GM12878 (cell line): ENCODE measurements around the gene ALCAM. TPM values are rescaled to one million over a fixed set of nuclear protein-coding genes. Genes with fewer than 3 reads are reported as not detected.

Experiments used
- ASH2L ChIP-seq: fragments of 300-600, 200-600 bp; sonication (generic); IDR thresholded peaks from 2 replicates; pipeline ENCODE4 v1.6.1; 2017; ENCODE audit warnings: low read depth, mild to moderate bottlenecking, borderline replicate concordance
- ATF7 ChIP-seq: fragments of 450-650 bp; IDR thresholded peaks from 2 replicates; pipeline ENCODE4 v1.6.1; 2016; ENCODE audit warnings: low read depth, mild to moderate bottlenecking
- BCL11A ChIP-seq: IDR thresholded peaks from 2 replicates; pipeline ENCODE4 v1.6.1; 2011; ENCODE audit warnings: low read depth, low read length
- BCL3 ChIP-seq: IDR thresholded peaks from 2 replicates; pipeline ENCODE4 v1.6.1; 2011; ENCODE audit warnings: borderline replicate concordance, low read depth, mild to moderate bottlenecking, moderate library complexity, low read length; ENCODE audit not compliant: insufficient read depth, poor library complexity, severe bottlenecking
- CHD2 ChIP-seq: IDR thresholded peaks from 2 replicates; pipeline ENCODE4 v1.6.1; 2011; ENCODE audit warnings: low read depth, low read length, improper control_type of control experiment, borderline replicate concordance
- E4F1 ChIP-seq: fragments of 450-650 bp; IDR thresholded peaks from 2 replicates; pipeline ENCODE4 v1.6.1; 2018; ENCODE audit warnings: borderline replicate concordance, mild to moderate bottlenecking; ENCODE audit not compliant: partially characterized antibody
- EP300 ChIP-seq, 2 experiments: fragments of 150-350 bp in 1 of 2; IDR thresholded peaks; 2 replicates each; pipeline ENCODE4 v1.6.1; 2011 to 2012; ENCODE audit warnings: low read depth in 2 of 2, low read length in 2 of 2, borderline replicate concordance in 1 of 2, improper control_type of control experiment in 1 of 2, inconsistent platforms in 1 of 2; ENCODE audit not compliant: control insufficient read depth in 1 of 2
- HCFC1 ChIP-seq: fragments of 150-350 bp; IDR thresholded peaks from 2 replicates; pipeline ENCODE4 v1.6.1; 2014; ENCODE audit warnings: low read length
- NKRF ChIP-seq: fragments of 450-650 bp; conservative IDR thresholded peaks from 2 replicates; pipeline ENCODE4 v1.6.1; 2017; ENCODE audit warnings: mild to moderate bottlenecking, moderate library complexity
- STAT1 ChIP-seq: fragments of 450-650 bp; conservative IDR thresholded peaks from 2 replicates; pipeline ENCODE4 v1.6.1; 2014; ENCODE audit warnings: antibody characterized with exemption, mild to moderate bottlenecking
- TCF3 ChIP-seq: IDR thresholded peaks from 2 replicates; pipeline ENCODE4 v1.6.1; 2012; ENCODE audit warnings: low read depth, mild to moderate bottlenecking, low read length, borderline replicate concordance; ENCODE audit not compliant: insufficient read depth
- ZNF207 ChIP-seq: fragments of 450-650 bp; IDR thresholded peaks from 2 replicates; pipeline ENCODE4 v1.6.1; 2014; ENCODE audit warnings: antibody characterized with exemption, mild to moderate bottlenecking, borderline replicate concordance
- polyA plus RNA-seq, 11 experiments: library from polyadenylated mRNA; depleted of rRNA in 4 of 11; unstranded in 6 of 11; stranded (reverse) in 5 of 11; fragments of >200 nt; fragmentation: Nextera tagmentation in 4 of 11; fragmentation: Illumina TruSeq in 1 of 11; extraction: Ambion mirVana in 4 of 11; extraction: Trizol in 1 of 11; gene quantifications; 1 replicate in 1 of 11; 2 replicates in 10 of 11; pipeline versions ENCODE4 v1.2.1 to v1.2.3, GENCODE V29; 2011 to 2016; ENCODE audit warnings: inconsistent platforms in 2 of 11, missing spikeins in 2 of 11, low read depth in 1 of 11
- total RNA-seq, 4 experiments: library from RNA; depleted of rRNA in 3 of 4; stranded (reverse); fragments of >200 nt in 3 of 4; fragmentation: Illumina TruSeq in 1 of 4; extraction: Trizol in 1 of 4; gene quantifications; 2 replicates each; pipeline versions ENCODE4 v1.2.1 to v1.2.3, GENCODE V29; 2013 to 2021

The ALCAM gene
- total and polyA plus RNA-seq, 10 of the 15 experiments (the other 5 are each of a cell fraction or from before 2014, with no cell fraction given): 12.2 to 54.2 (median 32.6) TPM

GRCh38 chr3:105499961-105500360 lies 133.3 kb downstream of the ALCAM start (continued):
- TF ChIP-seq BCL3: no peak
- TF ChIP-seq ASH2L: no peak
- TF ChIP-seq E4F1: no peak
- no peak for TF ChIP-seq HCFC1
- no peak for TF ChIP-seq ZNF207
- no peak for TF ChIP-seq STAT1
- no peak for TF ChIP-seq CHD2
- TF ChIP-seq ATF7: no peak
- TF ChIP-seq NKRF: no peak
- no peak for TF ChIP-seq EP300 (IDR thresholded peaks at IDR 0.05; ENCODE audit: borderline replicate concordance in 1 of 2, control insufficient read depth in 1 of 2, low read depth in 2 of 2, low read length in 2 of 2)
- TF ChIP-seq BCL11A: no peak
- TF ChIP-seq TCF3: no peak
